Progenitor cell of endocrine pancreas (in vitro differentiated cells): ENCODE measurements around the gene KAT8. TPM values are rescaled to one million over a fixed set of nuclear protein-coding genes. Genes with fewer than 3 reads are reported as not detected.
"Not testable (repeated sequence)": the region's sequence is repeated elsewhere in the genome, so short reads cannot be mapped to it uniquely, and the experiment has no call there.

ENCODE experiments used
- DNase-seq: peaks from one replicate; pipeline ENCODE4 v3.0.0; 2021; ENCODE audit warnings: low spot score; ENCODE audit not compliant: unreplicated experiment
- H3K27ac Mint-ChIP-seq: 2 replicates; pipeline ENCODE4 v1.8.0; 2021; ENCODE audit warnings: mild to moderate bottlenecking, moderate library complexity, mixed read lengths
- H3K27me3 Mint-ChIP-seq: 2 replicates; pipeline ENCODE4 v1.8.0; 2021; ENCODE audit warnings: mixed read lengths
- H3K36me3 Mint-ChIP-seq: 2 replicates; pipeline ENCODE4 v1.8.0; 2022; ENCODE audit warnings: mixed read lengths; ENCODE audit not compliant: insufficient read depth
- H3K4me1 Mint-ChIP-seq: 2 replicates; pipeline ENCODE4 v1.8.0; 2021; ENCODE audit warnings: low read depth, mixed read lengths
- H3K4me3 Mint-ChIP-seq: 2 replicates; pipeline ENCODE4 v1.8.0; 2021; ENCODE audit warnings: low read depth, mild to moderate bottlenecking, moderate library complexity, mixed read lengths
- H3K9me3 Mint-ChIP-seq: 2 replicates; pipeline ENCODE4 v1.8.0; 2021; ENCODE audit warnings: low read depth, mixed read lengths
- total RNA-seq: library from RNA; stranded (reverse); gene quantifications from 2 replicates; pipeline ENCODE4 v1.2.1, GENCODE V29; 2021
- TF ChIP-seq, protein P1 (sequence below): fragments of 200-600 bp; sonication (generic); IDR thresholded peaks from one replicate; pipeline ENCODE4 v1.5.0; 2021; ENCODE audit warnings: antibody characterized with exemption, mild to moderate bottlenecking; ENCODE audit not compliant: unreplicated experiment

Gene KAT8
- total RNA-seq, 1 donor from 2014 or later: 72.4 TPM

DNA sequence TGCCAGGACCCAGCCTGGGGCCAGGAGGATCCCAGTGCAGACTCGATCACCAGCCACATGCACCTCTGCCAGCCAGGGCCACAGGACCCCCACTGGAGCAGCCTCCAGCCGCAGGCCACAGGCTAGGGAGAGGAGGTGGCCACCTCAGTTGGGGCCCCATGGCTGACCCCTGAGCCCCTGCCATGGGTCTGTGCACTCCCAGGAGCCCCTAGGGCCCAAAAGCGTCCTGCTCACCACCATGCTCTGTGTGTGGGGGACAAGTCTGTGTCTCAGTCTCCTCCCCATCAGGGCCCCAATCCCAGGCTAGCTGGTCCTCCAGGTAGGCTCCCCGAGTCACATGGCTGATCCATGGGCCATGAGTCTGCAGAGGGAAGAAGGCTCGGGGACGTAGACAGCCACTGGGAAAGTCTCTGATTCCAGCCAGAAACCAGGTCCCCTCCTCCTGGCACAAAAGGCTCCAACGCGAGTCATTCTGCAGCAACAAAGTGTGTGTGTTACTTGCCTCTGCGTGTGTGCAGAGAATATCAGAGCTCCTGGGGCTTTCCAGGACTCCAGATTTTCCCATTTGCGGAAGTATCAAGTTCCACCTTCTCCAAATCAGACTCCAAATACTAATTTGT is 24.1 kb downstream of the KAT8 start:
- Mint-ChIP-seq H3K9me3 (no peaks in the 10 kb centered on the region), H3K4me1 (peaks cover 17% of the 10 kb centered on the region), H3K4me3 (peak overlapping the region; percentile 69), H3K36me3 (no peaks in the 10 kb centered on the region), H3K27ac (peak overlapping the region; percentile 91), H3K27me3 (peaks cover 18% of the 10 kb centered on the region)
- TF ChIP-seq, protein P1, sequence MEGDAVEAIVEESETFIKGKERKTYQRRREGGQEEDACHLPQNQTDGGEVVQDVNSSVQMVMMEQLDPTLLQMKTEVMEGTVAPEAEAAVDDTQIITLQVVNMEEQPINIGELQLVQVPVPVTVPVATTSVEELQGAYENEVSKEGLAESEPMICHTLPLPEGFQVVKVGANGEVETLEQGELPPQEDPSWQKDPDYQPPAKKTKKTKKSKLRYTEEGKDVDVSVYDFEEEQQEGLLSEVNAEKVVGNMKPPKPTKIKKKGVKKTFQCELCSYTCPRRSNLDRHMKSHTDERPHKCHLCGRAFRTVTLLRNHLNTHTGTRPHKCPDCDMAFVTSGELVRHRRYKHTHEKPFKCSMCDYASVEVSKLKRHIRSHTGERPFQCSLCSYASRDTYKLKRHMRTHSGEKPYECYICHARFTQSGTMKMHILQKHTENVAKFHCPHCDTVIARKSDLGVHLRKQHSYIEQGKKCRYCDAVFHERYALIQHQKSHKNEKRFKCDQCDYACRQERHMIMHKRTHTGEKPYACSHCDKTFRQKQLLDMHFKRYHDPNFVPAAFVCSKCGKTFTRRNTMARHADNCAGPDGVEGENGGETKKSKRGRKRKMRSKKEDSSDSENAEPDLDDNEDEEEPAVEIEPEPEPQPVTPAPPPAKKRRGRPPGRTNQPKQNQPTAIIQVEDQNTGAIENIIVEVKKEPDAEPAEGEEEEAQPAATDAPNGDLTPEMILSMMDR: no peak
- no peak for DNase-seq

DNA sequence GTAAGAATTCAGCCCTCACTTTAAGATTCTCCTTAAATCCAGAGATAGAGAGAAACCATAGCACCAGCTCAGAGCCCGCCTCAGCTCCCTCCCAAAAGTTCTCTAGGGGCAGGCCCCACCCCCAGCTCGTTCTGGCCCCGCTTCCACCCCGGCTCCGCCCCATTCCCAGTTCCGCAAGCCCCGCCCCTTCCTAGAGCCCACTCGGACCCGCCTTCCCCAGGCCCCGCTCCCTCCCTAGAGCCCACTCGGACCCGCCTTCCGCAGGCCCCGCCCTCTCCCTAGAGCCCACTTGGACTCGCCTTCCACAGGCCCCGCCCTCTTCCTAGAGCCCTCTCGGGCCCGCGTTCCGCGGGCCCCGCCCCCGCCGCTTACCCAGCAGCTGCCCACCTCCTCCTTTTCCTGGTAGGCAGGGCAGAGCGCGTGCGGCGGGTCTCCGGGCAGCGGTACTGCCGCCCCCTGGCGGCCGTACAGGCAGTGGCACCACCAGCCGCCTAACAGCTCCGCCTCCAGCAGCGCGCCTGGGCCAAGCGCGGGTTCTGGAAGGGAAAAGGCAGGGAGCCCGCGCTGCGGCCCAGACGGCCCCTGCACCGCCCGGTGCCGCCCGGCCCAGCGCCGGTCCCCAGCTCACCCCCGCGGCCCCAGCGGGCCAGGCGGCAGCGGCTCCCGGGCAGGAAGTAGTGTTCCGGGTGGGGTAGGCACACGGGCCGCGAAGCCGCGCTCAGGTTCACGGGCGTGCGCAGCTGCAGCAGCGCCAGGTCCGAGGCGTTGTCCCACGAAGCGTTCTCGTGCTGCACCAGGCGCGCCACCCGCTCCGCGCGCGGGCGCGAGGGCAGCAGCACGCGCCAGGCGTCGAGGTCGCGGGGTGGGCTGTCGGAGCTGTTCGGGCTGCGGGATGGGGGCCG is 24.9 kb downstream of the KAT8 start:
- TF ChIP-seq, protein P1: peak; percentile 97
- peak overlapping the region; percentile 69 for H3K4me3 Mint-ChIP-seq
- H3K9me3 Mint-ChIP-seq: no peaks in the 10 kb centered on the region
- no peaks in the 10 kb centered on the region for H3K36me3 Mint-ChIP-seq
- peak; percentile 98 for DNase-seq
- H3K27me3 Mint-ChIP-seq: peaks cover 26% of the 10 kb centered on the region
- peaks cover 17% of the 10 kb centered on the region for H3K4me1 Mint-ChIP-seq
- H3K27ac Mint-ChIP-seq: peak overlapping the region; percentile 91

DNA sequence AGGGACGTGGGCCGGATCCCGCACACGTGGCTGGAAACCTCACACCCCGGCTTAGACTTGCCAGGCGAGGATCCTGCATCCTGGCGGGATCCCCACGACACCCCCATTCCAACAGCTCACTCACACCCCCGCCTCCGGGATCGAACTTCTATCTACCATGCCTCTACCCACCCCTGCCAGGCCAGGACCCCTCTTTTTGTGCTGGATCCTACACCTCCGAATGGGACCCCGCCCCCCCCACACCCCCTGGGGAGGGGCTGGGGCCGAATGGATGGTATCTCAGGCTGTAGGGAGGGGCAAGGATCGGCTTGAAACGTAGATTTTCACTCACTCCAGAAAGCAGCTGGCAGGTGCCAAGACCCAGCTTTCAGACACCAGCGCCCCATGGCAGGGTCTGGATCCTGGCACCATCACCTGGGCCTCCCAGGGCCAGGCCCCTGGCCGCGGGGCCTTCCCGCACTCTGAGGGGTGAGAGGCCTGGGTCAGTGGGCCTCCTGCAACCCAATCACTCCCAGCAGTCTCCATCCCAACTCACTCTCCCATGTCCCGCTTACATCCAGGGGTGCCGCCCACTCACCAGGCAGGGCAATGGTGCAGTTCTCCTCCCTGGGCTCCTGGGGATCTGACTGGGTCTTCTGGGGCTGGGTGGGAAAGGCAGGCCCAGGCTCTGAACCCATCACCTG is 25.7 kb downstream of the KAT8 start:
- peaks cover 17% of the 10 kb centered on the region for H3K4me1 Mint-ChIP-seq
- H3K36me3 Mint-ChIP-seq: no peaks in the 10 kb centered on the region
- no peaks in the 10 kb centered on the region for H3K9me3 Mint-ChIP-seq
- no peak overlapping the region for H3K4me3 Mint-ChIP-seq
- H3K27ac Mint-ChIP-seq: no peak overlapping the region
- TF ChIP-seq, protein P1: no peak
- no peak for DNase-seq
- H3K27me3 Mint-ChIP-seq: peaks cover 33% of the 10 kb centered on the region

DNA sequence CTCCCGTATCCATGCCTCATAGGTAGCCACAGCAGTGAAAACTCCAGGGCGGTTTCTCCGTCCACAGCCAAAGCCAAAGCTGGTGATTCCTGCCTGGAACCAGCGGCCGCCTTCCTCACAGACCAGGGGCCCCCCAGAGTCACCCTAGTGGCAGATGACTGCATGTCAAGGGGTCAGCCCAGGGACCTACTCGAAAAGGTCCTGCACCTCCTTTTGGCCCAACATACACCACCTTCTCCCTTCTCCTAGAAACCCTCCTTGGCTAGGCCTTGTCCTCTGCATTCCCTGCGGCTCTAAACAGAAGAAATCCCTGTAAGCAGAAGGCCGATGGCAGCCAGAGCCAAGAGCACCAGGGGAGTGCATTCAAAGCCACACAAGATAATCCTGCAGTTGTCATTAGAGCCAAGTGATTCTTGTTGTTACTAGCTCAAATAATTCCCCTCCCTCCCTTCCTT is 26.3 kb downstream of the KAT8 start:
- Mint-ChIP-seq H3K9me3 (no peaks in the 10 kb centered on the region), H3K36me3 (no peaks in the 10 kb centered on the region), H3K27me3 (peaks cover 36% of the 10 kb centered on the region), H3K4me3 (no peak overlapping the region), H3K27ac (no peak overlapping the region), H3K4me1 (peaks cover 11% of the 10 kb centered on the region)
- no peak for DNase-seq
- TF ChIP-seq, protein P1: no peak

DNA sequence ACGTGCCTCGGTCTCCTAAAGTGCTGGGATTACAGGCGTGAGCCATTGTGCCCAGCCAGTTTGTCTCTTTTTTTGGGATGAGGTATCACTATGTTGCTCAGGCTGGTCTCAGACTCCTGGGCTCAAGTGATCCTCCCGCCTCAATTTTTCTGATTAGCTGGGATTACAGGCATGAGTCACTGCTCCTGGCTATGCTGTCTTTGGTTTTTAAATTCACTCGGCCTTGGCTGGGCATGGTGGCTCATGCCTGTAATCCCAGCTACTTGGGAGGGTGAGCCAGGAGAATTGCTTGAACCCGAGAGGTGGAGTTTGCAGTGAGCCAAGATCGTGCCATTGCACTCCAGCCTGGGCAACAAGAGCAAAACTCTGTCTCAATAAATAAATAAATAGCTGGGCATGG is 27.0 kb downstream of the KAT8 start:
- H3K36me3 Mint-ChIP-seq, H3K9me3 Mint-ChIP-seq, H3K4me1 Mint-ChIP-seq, H3K4me3 Mint-ChIP-seq, H3K27ac Mint-ChIP-seq, DNase-seq: not testable (repeated sequence)
- peaks cover 40% of the 10 kb centered on the region for H3K27me3 Mint-ChIP-seq
